GM19025 (cell line): ENCODE measurements around the gene C12orf56.
A peak's percentile ranks its signal among the peaks of the same experiment; 100 is the strongest.

ENCODE experiments used
- ATAC-seq: cut with Tn5 transposase; IDR thresholded peaks from one replicate; pipeline ENCODE4 v1.9.1; 2021; ENCODE audit warnings: mild to moderate bottlenecking, low read depth, moderate library complexity; ENCODE audit not compliant: unreplicated experiment

Gene C12orf56

GRCh38 chr12:64390275-64390851 lies at the start of gene C12orf56:
Gene C12orf56, minus strand, starts transcription at chr12:64390758. Its CDS starts 193 bp downstream, at chr12:64390565.
- no peak for ATAC-seq

- no peak for ATAC-seq
These were observed 49.5 kb upstream of the C12orf56 start for GRCh38 chr12:64440100-64440499.

- no peak for ATAC-seq
These were observed 43.4 kb upstream of the C12orf56 start for GRCh38 chr12:64433915-64434314.

- no peak for ATAC-seq
These were observed 41.2 kb upstream of the C12orf56 start for GRCh38 chr12:64431791-64432190.

GRCh38 chr12:64430886-64431285 lies 40.3 kb upstream of the C12orf56 start:
- no peak for ATAC-seq

GRCh38 chr12:64428956-64429355 lies 38.4 kb upstream of the C12orf56 start:
- no peak for ATAC-seq

GRCh38 chr12:64427988-64428387 lies 37.4 kb upstream of the C12orf56 start:
- ATAC-seq, result no peak

- no peak for ATAC-seq
These were observed 29.1 kb upstream of the C12orf56 start for GRCh38 chr12:64419696-64420095.

- ATAC-seq, result no peak
These were observed 27.7 kb upstream of the C12orf56 start for GRCh38 chr12:64418209-64418608.

- ATAC-seq, result no peak
These were observed 23.3 kb upstream of the C12orf56 start for GRCh38 chr12:64413884-64414283.

- ATAC-seq, result no peak
These were observed 21.9 kb upstream of the C12orf56 start for GRCh38 chr12:64412459-64412858.

GRCh38 chr12:64411427-64411826 lies 20.9 kb upstream of the C12orf56 start:
- ATAC-seq, result no peak

GRCh38 chr12:64407342-64408223 lies 17.0 kb upstream of the C12orf56 start:
- no peak for ATAC-seq

- peak; percentile 23 for ATAC-seq
These were observed 14.1 kb upstream of the C12orf56 start for GRCh38 chr12:64404470-64405256.

GRCh38 chr12:64403707-64404469 lies 13.3 kb upstream of the C12orf56 start, which contains the start of gene XPOT:
Gene XPOT, plus strand, starts transcription at chr12:64404392. Its CDS starts 5,644 bp downstream, at chr12:64410036.
- peak; percentile 96 for ATAC-seq

GRCh38 chr12:64402181-64402580 lies 11.6 kb upstream of the C12orf56 start:
- ATAC-seq, result no peak

- ATAC-seq, result no peak
These were observed 9.5 kb upstream of the C12orf56 start for GRCh38 chr12:64400041-64400440.

GRCh38 chr12:64395739-64396138 lies 5.2 kb upstream of the C12orf56 start:
- no peak for ATAC-seq

GRCh38 chr12:64392221-64392620 lies 1.7 kb upstream of the C12orf56 start:
- ATAC-seq, result no peak

GRCh38 chr12:64389154-64389553 lies 1.4 kb downstream of the C12orf56 start:
- ATAC-seq, result no peak
